Mucosa of descending colon (tissue), 3 donors: ENCODE data around the gene LYRM4. TPM values are rescaled to one million over a fixed set of nuclear protein-coding genes. Genes with fewer than 3 reads are reported as not detected.

ENCODE experiments used
- ATAC-seq: fragments of 200-7000 bp; cut with Tn5 transposase; one replicate; pipeline ENCODE4 v1.9.1; 2020; ENCODE audit warnings: mild to moderate bottlenecking, moderate library complexity
- DNase-seq, 3 donors: peaks; one replicate each; pipeline ENCODE4 v3.0.0-alpha.2; 2020
- H3K36me3 ChIP-seq: fragments of 200-600 bp; one replicate; pipeline ENCODE4 v1.8.0; 2021; ENCODE audit warnings: low read depth, mild to moderate bottlenecking
- H3K4me1 ChIP-seq: fragments of 200-600 bp; one replicate; pipeline ENCODE4 v1.8.0; 2021; ENCODE audit warnings: low read depth, mild to moderate bottlenecking
- H3K4me3 ChIP-seq: fragments of 200-600 bp; one replicate; pipeline ENCODE4 v1.8.0; 2021; ENCODE audit warnings: mild to moderate bottlenecking
- H3K9me3 ChIP-seq: fragments of 200-600 bp; one replicate; pipeline ENCODE4 v1.8.0; 2021; ENCODE audit warnings: mild to moderate bottlenecking
- intact Hi-C, 2 donors: fragments of 100-400 bp; cut with DNase I in 1 of 2; cut with micrococcal nuclease in 1 of 2; formaldehyde crosslinking; loops; one replicate each; pipeline versions ENCODE4 v1.11.0 to v1.11.1; 2022; cut with DNase I, micrococcal nuclease
- total RNA-seq, 3 donors: library from RNA; stranded (reverse); fragmentation: NEBNext Ultra II Directional in 2 of 3; extraction: Animal tissue kit (Norgen Biotek cat#: 25700) in 2 of 3; gene quantifications; one replicate each; pipeline versions ENCODE4 v1.2.1 to v1.2.4, GENCODE V29; 2021 to 2023
- TF ChIP-seq, protein P1 (sequence below): fragments of 200-600 bp; IDR thresholded peaks from one replicate; pipeline ENCODE4 v1.8.0; 2022; ENCODE audit warnings: antibody characterized with exemption, mild to moderate bottlenecking
- donor health status: DM: no; HTN: no; CAD: no; lungs with moderate emphysema.
- donor health status: DM: no; HTN: no; CAD: no.
- donor health status: DM: no; HTN: yes; CAD: no.

Gene LYRM4
- total RNA-seq, 3 donors from 2014 or later, result 13.6 to 19.8 (median 13.9) TPM

DNA sequence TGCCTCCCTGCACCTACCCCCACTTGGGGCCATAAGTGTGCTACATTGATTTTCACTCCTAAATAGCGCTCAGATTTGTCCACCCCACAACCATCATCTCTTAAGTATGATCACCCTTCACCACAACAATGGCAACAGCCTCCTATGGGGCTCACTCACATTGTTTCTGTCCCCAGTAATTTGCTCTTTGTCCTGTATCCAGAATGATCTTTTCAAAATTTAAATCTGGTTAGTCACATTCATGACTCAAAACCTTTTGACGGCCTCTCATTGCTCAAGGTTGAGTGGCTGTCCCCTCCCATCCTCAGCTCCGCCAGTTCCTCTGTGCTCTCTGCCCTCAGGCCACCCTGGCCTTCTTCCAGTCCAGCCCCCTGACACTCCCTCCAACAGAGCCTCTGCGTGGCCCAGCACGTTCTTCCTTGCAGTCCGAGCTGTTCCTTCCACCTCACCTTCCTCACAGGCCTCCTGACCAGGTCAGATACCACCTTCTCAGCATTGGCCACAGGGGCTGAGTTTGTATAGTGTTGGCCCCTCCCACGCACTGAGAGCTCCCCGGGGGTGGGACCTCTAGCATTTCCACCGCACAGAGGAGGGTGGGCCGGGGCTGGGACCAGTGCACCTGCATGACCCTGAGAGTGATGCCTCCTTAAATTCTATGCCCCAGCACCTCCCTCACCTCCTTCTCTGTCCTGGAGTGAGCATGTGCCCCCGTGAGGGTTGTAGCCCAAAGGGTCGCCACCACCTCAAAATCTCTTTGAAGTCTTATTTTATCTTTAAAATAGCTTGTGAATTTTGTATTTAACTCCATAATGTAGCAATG lies 178.1 kb downstream of the LYRM4 start:
- ATAC-seq (peak; percentile 15), DNase-seq (no peak)
- H3K4me3 ChIP-seq, result no peak overlapping the region
- intact Hi-C loops, result no loop called here
- TF ChIP-seq, protein P1, sequence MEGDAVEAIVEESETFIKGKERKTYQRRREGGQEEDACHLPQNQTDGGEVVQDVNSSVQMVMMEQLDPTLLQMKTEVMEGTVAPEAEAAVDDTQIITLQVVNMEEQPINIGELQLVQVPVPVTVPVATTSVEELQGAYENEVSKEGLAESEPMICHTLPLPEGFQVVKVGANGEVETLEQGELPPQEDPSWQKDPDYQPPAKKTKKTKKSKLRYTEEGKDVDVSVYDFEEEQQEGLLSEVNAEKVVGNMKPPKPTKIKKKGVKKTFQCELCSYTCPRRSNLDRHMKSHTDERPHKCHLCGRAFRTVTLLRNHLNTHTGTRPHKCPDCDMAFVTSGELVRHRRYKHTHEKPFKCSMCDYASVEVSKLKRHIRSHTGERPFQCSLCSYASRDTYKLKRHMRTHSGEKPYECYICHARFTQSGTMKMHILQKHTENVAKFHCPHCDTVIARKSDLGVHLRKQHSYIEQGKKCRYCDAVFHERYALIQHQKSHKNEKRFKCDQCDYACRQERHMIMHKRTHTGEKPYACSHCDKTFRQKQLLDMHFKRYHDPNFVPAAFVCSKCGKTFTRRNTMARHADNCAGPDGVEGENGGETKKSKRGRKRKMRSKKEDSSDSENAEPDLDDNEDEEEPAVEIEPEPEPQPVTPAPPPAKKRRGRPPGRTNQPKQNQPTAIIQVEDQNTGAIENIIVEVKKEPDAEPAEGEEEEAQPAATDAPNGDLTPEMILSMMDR, result no peak
- no peaks in the 10 kb centered on the region for H3K36me3 ChIP-seq
- peaks cover 8% of the 10 kb centered on the region for H3K4me1 ChIP-seq
- no peaks in the 10 kb centered on the region for H3K9me3 ChIP-seq

DNA sequence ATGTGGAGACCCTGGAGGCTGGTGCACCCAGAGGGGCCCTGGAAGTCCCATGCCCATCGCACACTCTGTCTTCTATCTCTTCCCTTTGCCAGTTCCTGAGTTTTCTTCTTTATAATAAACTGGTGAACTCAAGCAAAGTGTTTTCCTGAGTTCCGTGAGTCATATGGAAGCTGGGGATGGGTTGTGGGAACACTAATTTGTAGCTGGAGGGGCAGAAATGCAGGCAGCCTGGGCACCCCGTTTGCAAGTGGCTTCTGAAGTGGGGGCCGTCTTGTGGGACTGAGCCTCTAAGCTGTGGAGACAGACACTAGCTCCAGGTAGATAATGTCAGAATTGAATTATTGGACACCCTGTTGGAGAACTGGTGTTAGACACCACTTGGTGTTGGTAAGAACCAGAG lies 178.8 kb downstream of the LYRM4 start:
- Histone ChIP-seq H3K4me3 (no peak overlapping the region), H3K36me3 (no peaks in the 10 kb centered on the region), H3K9me3 (no peaks in the 10 kb centered on the region), H3K4me1 (peaks cover 8% of the 10 kb centered on the region)
- no peak for ATAC-seq
- intact Hi-C loops, result no loop called here
- TF ChIP-seq, protein P1, result no peak
- no peak for DNase-seq

DNA sequence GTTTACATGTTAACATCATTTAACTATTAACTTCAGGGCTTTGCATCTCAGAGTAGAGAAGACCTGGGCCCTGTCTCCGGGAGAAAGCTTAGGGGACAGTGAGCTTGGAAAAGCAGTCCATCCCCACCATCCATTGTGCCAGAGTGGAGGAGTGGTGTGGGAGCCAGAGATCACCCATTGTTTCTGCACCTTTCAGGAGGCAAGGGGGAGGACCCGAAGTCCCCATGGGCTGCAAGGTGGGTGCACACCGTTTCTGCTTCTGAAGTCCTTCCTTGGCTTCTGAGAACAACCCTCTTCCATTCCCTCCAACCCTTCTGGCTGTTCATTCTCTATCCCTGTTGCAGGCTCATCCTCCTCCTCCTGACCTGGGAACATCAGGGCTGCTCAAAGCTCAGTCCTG lies 179.6 kb downstream of the LYRM4 start:
- TF ChIP-seq, protein P1, result no peak
- ATAC-seq (no peak), DNase-seq (no peak)
- intact Hi-C loops, result no loop called here
- H3K9me3 ChIP-seq, result no peaks in the 10 kb centered on the region
- peaks cover 4% of the 10 kb centered on the region for H3K4me1 ChIP-seq
- no peaks in the 10 kb centered on the region for H3K36me3 ChIP-seq
- H3K4me3 ChIP-seq, result no peak overlapping the region

DNA sequence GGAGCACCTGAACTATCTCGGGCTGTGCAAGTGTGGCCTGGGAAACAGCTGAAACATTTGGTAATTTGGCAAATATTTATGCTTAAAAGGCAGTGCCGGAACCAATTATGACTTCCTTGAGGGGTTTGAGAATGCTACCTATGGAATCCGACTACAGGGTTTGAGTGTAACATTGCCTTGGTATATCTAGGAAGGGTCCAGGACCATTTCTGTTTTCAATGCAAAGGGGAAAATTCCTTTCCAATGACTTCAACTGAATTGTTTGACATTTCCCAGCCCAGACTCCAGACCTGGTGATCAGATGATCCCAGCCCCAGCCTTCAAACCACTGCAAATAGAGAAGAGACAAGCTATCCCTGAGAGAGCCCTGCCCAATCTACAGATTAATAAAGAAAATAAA lies 180.2 kb downstream of the LYRM4 start:
- Histone ChIP-seq H3K4me3 (no peak overlapping the region), H3K9me3 (no peaks in the 10 kb centered on the region), H3K36me3 (no peaks in the 10 kb centered on the region), H3K4me1 (no peaks in the 10 kb centered on the region)
- DNase-seq, result no peak
- ATAC-seq, result no peak
- intact Hi-C loops, result no loop called here
- TF ChIP-seq, protein P1, result no peak

DNA sequence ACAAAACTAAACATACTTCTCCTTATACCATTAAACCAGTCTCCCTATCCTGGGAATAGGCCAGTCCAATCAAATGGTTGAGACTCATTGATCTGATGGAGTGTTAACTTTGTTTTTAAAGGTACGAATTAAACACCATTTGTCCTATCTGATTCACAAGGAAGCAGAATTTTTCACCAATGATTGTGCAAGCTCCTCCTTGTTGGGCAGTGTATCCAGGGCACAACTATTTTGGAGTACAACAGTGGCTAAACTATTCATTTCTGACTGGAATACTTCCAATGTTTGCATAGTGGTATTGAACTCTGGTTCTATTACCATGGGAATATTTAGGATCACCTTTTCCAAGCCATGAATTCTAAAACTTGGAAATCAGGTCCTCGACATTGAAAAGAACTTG lies 181.1 kb downstream of the LYRM4 start:
- Histone ChIP-seq H3K4me1 (no peaks in the 10 kb centered on the region), H3K9me3 (no peaks in the 10 kb centered on the region), H3K4me3 (no peak overlapping the region), H3K36me3 (no peaks in the 10 kb centered on the region)
- intact Hi-C loops, result no loop called here
- DNase-seq, result no peak
- ATAC-seq, result no peak
- TF ChIP-seq, protein P1, result no peak
